Activated CD8-positive, alpha-beta T cell treated with anti-CD3 and anti-CD28 coated beads for 36 hours (primary cell): Measurements from ENCODE around the gene PEX11A. TPM values are rescaled to one million over a fixed set of nuclear protein-coding genes. Genes with fewer than 3 reads are reported as not detected.

Source experiments
- ATAC-seq: fragments of 200-7000 bp; cut with Tn5 transposase; one replicate; pipeline ENCODE4 v1.10.0; 2021; ENCODE audit warnings: mild to moderate bottlenecking, moderate library complexity
- CTCF ChIA-PET: fragments of 350-600 bp; sonication (Branson Sonifier 250); formaldehyde crosslinking; loops from one replicate; lab custom pipeline; 2021; ENCODE audit warnings: antibody characterized with exemption; lab: Charles Lee
- POLR2A ChIA-PET: fragments of 350-600 bp; sonication (Branson Sonifier 250); formaldehyde crosslinking; loops from one replicate; lab custom pipeline; 2021; ENCODE audit warnings: antibody characterized with exemption; lab: Charles Lee
- DNase-seq: peaks from one replicate; pipeline ENCODE4 v3.0.0-alpha.2; 2020
- H3K27ac Mint-ChIP-seq: one replicate; pipeline ENCODE4 v1.8.0; 2021; ENCODE audit warnings: mild to moderate bottlenecking, mixed read lengths
- H3K27me3 Mint-ChIP-seq: one replicate; pipeline ENCODE4 v1.8.0; 2021; ENCODE audit warnings: mixed read lengths
- H3K36me3 Mint-ChIP-seq: one replicate; pipeline ENCODE4 v1.8.0; 2021; ENCODE audit warnings: low read depth, mixed read lengths
- H3K4me1 Mint-ChIP-seq: one replicate; pipeline ENCODE4 v1.8.0; 2021; ENCODE audit warnings: low read depth, mixed read lengths
- H3K4me3 Mint-ChIP-seq: one replicate; pipeline ENCODE4 v1.8.0; 2021; ENCODE audit warnings: mild to moderate bottlenecking, moderate library complexity, mixed read lengths
- H3K9me3 Mint-ChIP-seq: one replicate; pipeline ENCODE4 v1.8.0; 2021; ENCODE audit warnings: mixed read lengths
- CTCF ChIP-seq: fragments of 200-600 bp; IDR thresholded peaks from one replicate; pipeline ENCODE4 v1.8.0; 2022; ENCODE audit warnings: antibody characterized with exemption, mild to moderate bottlenecking
- intact Hi-C: fragments of 100-400 bp; cut with micrococcal nuclease; formaldehyde crosslinking; loops from one replicate; pipeline ENCODE4 v1.10.0; 2022
- total RNA-seq, 2 experiments: library from RNA; stranded (reverse); gene quantifications; one replicate each; pipeline ENCODE4 v1.2.3, GENCODE V29; 2021

Gene PEX11A
- total RNA-seq, 2 experiments from 2014 or later = 3.3 to 4.0 TPM

DNA sequence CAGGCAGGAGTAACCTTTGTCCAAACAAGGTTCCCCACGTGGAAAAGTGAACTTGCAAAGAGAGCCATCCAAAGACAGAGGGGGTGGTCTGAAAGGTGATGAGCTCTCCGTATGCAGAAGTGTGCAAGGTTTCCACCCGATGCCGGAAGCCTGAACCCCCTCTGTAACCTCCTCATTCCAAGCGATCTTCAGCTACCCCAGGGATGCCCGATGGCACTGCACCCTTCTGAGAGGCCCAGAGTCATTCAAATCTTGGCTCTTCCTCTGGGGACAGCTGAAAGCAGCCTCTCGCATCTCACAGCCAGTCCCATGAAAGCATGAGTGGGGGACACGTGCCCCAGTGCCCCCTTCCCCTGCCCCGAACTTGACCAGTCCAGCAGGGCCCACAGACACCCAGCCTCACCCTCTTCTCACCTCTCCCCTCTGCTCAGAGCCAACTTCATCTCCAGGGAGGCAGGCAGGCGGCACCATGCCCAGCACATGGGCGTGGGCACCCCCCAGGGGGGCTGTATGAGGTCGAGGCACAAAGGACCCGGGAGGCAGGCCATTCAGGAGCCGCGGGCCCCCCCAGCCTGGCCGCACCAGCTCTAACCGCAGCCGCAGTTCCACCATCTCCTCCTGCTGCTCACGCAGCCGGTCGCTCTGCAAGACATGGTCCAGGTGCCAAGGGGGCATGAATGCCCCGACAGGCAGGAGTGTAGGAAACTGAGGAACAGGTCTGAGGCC, 44.0 kb downstream of the PEX11A start:
- H3K27me3 Mint-ChIP-seq = no peaks in the 10 kb centered on the region
- no peaks in the 10 kb centered on the region for H3K9me3 Mint-ChIP-seq
- peaks cover 1% of the 10 kb centered on the region for H3K36me3 Mint-ChIP-seq
- ATAC-seq (no peak), DNase-seq (no peak)
- ChIA-PET CTCF (interaction anchor here (0.7 to 2.5 kb wide), 10 partner anchors 10 to 88 kb away, joined by 3 to 9 read pairs (median 3); partner anchors contain the start of genes PEX11A and WDR93), POLR2A (no interaction called here)
- H3K27ac Mint-ChIP-seq = no peak overlapping the region
- no peak overlapping the region for H3K4me3 Mint-ChIP-seq
- no peak for TF ChIP-seq CTCF
- no peaks in the 10 kb centered on the region for H3K4me1 Mint-ChIP-seq
- intact Hi-C loops = no loop called here

DNA sequence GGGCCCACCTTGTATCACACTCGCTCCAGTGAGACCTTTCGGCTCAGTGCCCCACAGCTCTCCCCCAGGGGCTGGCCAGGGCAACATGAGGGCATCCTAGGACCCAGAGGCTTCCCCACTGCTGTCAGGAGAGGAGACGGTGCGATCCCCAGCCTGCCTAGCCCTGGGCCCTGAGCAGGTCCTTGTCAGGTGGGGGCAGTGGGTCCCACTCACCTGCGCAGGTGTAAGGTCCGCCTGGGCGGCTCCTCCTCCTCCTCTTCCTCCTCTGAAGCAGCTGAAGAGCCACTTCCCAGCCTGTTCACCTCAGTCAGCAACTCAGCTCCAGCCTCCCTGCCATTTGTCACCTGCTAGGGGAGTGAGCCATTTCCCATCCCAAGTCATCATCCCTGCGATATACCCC, 44.9 kb downstream of the PEX11A start:
- ChIA-PET POLR2A (no interaction called here), CTCF (interaction anchor here (0.7 to 2.5 kb wide), 9 partner anchors 13 to 89 kb away, joined by 3 to 9 read pairs (median 3); partner anchors contain the start of genes PEX11A and WDR93)
- Mint-ChIP-seq H3K36me3 (peaks cover 1% of the 10 kb centered on the region), H3K4me3 (no peak overlapping the region), H3K27me3 (no peaks in the 10 kb centered on the region), H3K4me1 (no peaks in the 10 kb centered on the region), H3K9me3 (no peaks in the 10 kb centered on the region), H3K27ac (no peak overlapping the region)
- intact Hi-C loops = no loop called here
- DNase-seq (no peak), ATAC-seq (no peak)
- no peak for TF ChIP-seq CTCF

GRCh38 chr15:89642106-89642505, 48.4 kb downstream of the PEX11A start:
- H3K27me3 Mint-ChIP-seq = no peaks in the 10 kb centered on the region
- DNase-seq = no peak
- no peak overlapping the region for H3K27ac Mint-ChIP-seq
- POLR2A ChIA-PET = no interaction called here
- CTCF ChIA-PET = no interaction called here
- H3K36me3 Mint-ChIP-seq = peaks cover under 1% of the 10 kb centered on the region
- H3K4me3 Mint-ChIP-seq = no peak overlapping the region
- no peak for ATAC-seq
- H3K4me1 Mint-ChIP-seq = no peaks in the 10 kb centered on the region
- intact Hi-C loops = no loop called here
- TF ChIP-seq CTCF = no peak
- H3K9me3 Mint-ChIP-seq = no peaks in the 10 kb centered on the region

DNA sequence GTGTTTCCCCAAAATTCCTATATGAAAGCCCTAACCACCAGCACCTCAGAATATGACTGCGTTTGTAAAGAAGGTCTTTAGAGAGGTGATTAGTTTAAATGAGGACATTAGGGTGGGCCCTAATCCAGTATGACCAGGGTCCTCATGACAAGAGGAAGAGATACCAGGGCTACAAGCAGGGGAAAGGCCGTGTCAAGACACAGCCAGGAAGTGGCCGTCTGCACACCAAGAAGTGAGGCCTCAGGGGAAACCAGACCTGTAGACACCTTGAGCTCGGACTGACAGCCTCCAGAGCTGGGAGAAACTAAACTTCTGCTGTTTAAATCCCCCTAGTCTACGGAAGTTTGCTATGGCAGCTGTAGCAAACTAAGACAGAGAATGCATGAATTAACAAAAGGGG, 49.5 kb downstream of the PEX11A start:
- no peak overlapping the region for H3K4me3 Mint-ChIP-seq
- POLR2A ChIA-PET = interaction anchor here (1.2 kb wide), 1 partner anchor 24 kb away, joined by 3 read pairs; no protein-coding TSS in a partner anchor
- no peak for TF ChIP-seq CTCF
- no peaks in the 10 kb centered on the region for H3K36me3 Mint-ChIP-seq
- no peaks in the 10 kb centered on the region for H3K9me3 Mint-ChIP-seq
- no peaks in the 10 kb centered on the region for H3K4me1 Mint-ChIP-seq
- no peaks in the 10 kb centered on the region for H3K27me3 Mint-ChIP-seq
- intact Hi-C loops = no loop called here
- CTCF ChIA-PET = no interaction called here
- ATAC-seq = no peak
- H3K27ac Mint-ChIP-seq = no peak overlapping the region
- no peak for DNase-seq

- no peaks in the 10 kb centered on the region for H3K36me3 Mint-ChIP-seq
- no peak overlapping the region for H3K27ac Mint-ChIP-seq
- ATAC-seq (no peak), DNase-seq (no peak)
- H3K4me3 Mint-ChIP-seq = no peak overlapping the region
- CTCF ChIA-PET = no interaction called here
- intact Hi-C loops = no loop called here
- H3K9me3 Mint-ChIP-seq = no peaks in the 10 kb centered on the region
- TF ChIP-seq CTCF = no peak
- H3K27me3 Mint-ChIP-seq = no peaks in the 10 kb centered on the region
- H3K4me1 Mint-ChIP-seq = no peaks in the 10 kb centered on the region
- POLR2A ChIA-PET = no interaction called here
Measured at GRCh38 chr15:89640245-89640644, 50.3 kb downstream of the PEX11A start.
